Bladder microvascular endothelial cell (primary cell): ENCODE results near the gene FTCDNL1. TPM values are rescaled to one million over a fixed set of nuclear protein-coding genes. Genes with fewer than 3 reads are reported as not detected.

Source experiments
- total RNA-seq: library from RNA; depleted of rRNA; stranded (reverse); fragments of >200 nt; gene quantifications from 2 replicates; pipeline ENCODE4 v1.2.3, GENCODE V29; 2014

Gene FTCDNL1
- 0.16 and 1.0 TPM in 2 replicates for total RNA-seq

DNA sequence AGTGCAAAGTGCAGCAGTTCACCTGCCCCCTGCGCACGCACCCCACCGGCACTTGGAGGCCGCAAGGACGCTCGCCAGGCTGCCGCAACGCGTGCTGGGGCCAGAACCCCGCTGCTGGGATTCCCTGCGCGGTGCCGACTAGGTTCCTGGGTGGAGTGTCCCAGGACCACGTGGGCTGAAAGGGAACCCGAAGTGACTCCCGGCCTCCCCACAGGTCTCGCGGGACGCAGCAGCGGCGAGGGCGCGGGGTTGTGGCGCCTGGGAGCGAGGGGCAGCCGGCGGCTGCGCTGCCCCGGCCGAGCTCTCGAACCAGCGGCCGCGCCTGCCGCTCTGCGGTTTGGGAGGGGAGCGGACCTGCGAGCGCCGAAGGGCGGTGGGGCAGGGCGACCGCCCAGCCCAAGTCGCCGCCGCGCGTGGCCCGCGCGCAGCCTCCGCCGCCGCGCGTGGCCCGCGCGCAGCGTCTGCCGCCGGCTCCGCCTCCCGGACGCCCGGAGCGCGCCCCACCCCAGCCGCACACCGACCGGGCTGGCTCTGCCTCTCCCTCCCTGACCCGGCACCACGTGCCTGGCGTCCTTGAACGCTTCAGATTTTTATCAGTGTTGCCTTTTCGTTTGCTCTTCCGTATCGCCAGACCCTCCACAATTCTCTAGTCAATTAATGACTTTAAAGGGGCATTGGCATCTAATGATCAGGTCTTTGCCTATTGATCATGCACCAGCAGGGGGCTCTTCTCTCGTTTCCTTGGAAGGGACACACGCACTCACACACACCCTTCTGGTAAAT lies at the start of gene FTCDNL1:
TSS of gene FTCDNL1 (minus strand) at position 475 of the 783 bp plus-strand sequence. CDS start 2,230 bp downstream, outside the sequence.

Other genes starting within 250 kb of the FTCDNL1 start
- gene C2orf69, start 60.1 kb upstream of the FTCDNL1 start, total RNA-seq: 6.9 and 7.1 TPM in 2 replicates
- 4.9 and 12.0 TPM in 2 replicates for gene TYW5, start 104.3 kb upstream of the FTCDNL1 start, total RNA-seq
- gene MAIP1, start 104.4 kb upstream of the FTCDNL1 start, total RNA-seq: 15.4 and 16.8 TPM in 2 replicates